ENCODE measurements around the gene KRTAP21-1. TPM values are rescaled to one million over a fixed set of nuclear protein-coding genes. Genes with fewer than 3 reads are reported as not detected.

The KRTAP21-1 gene
- total and polyA plus RNA-seq, 3 experiments from 2014 or later: not detected

- Histone ChIP-seq H3K36me3 (ENCODE audit: insufficient read depth, low read length) (no peaks in the 10 kb centered on the region), H3K27me3 (ENCODE audit: insufficient read depth, low read length, poor library complexity, severe bottlenecking) (no peaks in the 10 kb centered on the region), H3K4me1 (ENCODE audit: insufficient read depth, low read length) (no peaks in the 10 kb centered on the region), H3K9me3 (ENCODE audit: low read length) (no peaks in the 10 kb centered on the region), H3K27ac (ENCODE audit: low read depth, low read length) (no peak overlapping the region), H3K4me3 (ENCODE audit: low read length) (no peak overlapping the region)
- CTCF ChIA-PET: no interaction called here
- Mint-ChIP-seq H3K4me3 (no peak overlapping the region), H3K27me3 (peaks cover 0 to 3% of the 10 kb centered on the region in 2 donors), H3K9me3 (peaks cover 0 to 3% (median 0%) of the 10 kb centered on the region in 5 donors), H3K27ac (no peak overlapping the region), H3K36me3 (no peaks in the 10 kb centered on the region), H3K4me1 (no peaks in the 10 kb centered on the region)
- POLR2A ChIA-PET: no interaction called here
- no peak for DNase-seq
These were observed 14.8 kb downstream of the KRTAP21-1 start for GRCh38 chr21:30740462-30740861.

DNA sequence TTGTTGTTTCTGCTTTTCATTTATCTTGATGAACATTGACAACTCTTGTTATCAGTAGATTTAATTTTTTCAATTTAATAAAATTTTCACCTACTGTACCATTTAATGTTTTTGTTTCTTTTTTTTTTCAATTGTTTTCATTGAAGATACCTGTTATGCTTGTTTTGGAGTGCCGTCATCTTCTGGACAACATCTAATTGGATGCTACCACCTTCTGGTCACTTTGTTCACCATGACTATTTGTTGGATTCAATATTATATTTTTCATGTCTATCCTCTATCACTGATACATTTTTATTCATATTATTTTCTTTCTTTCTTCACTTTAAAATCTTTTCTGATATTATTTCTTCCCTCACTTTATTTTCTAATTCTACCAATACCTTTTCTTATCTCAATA lies 22.2 kb downstream of the KRTAP21-1 start:
- Mint-ChIP-seq H3K4me1 (no peaks in the 10 kb centered on the region), H3K27me3 (peaks cover 1 to 3% of the 10 kb centered on the region in 2 donors), H3K4me3 (no peak overlapping the region), H3K9me3 (peaks cover 0 to 9% (median 2%) of the 10 kb centered on the region in 5 donors), H3K27ac (no peak overlapping the region), H3K36me3 (no peaks in the 10 kb centered on the region)
- no peaks in the 10 kb centered on the region for H3K9me3 ChIP-seq (ENCODE audit: low read length)
- POLR2A ChIA-PET: no interaction called here
- no peak for DNase-seq
- CTCF ChIA-PET: no interaction called here
- H3K27me3 ChIP-seq (ENCODE audit: insufficient read depth, low read length, poor library complexity, severe bottlenecking): no peaks in the 10 kb centered on the region
- no peak overlapping the region for H3K4me3 ChIP-seq (ENCODE audit: low read length)
- no peak overlapping the region for H3K27ac ChIP-seq (ENCODE audit: low read depth, low read length)
- H3K4me1 ChIP-seq (ENCODE audit: insufficient read depth, low read length): no peaks in the 10 kb centered on the region
- no peaks in the 10 kb centered on the region for H3K36me3 ChIP-seq (ENCODE audit: insufficient read depth, low read length)

DNA sequence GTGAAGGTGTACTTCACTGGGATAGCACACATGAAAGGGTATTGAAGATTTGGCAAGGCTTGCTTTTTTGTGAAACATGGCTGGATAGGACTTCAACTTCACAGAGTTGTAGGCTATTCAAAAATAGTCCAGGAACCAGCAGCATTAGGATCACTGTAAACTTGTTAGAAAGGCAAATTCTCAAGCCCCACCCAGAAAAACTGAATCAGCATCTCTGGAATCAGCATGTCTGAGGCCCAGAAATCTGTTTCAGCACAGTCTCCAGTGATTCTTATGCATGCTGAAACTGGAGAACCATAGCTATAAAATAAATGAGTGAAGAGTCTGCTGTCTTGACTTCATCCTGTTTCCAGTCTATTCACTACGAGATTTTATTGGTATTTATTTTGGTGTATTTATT lies 28.5 kb downstream of the KRTAP21-1 start:
- Mint-ChIP-seq H3K9me3 (peaks cover 0 to 20% (median 5%) of the 10 kb centered on the region in 5 donors), H3K4me1 (no peaks in the 10 kb centered on the region), H3K4me3 (no peak overlapping the region), H3K27me3 (peaks cover 0 to 5% of the 10 kb centered on the region in 2 donors), H3K27ac (no peak overlapping the region), H3K36me3 (no peaks in the 10 kb centered on the region)
- no peaks in the 10 kb centered on the region for H3K27me3 ChIP-seq (ENCODE audit: insufficient read depth, low read length, poor library complexity, severe bottlenecking)
- no peaks in the 10 kb centered on the region for H3K9me3 ChIP-seq (ENCODE audit: low read length)
- no peak for DNase-seq
- no peaks in the 10 kb centered on the region for H3K4me1 ChIP-seq (ENCODE audit: insufficient read depth, low read length)
- no peak overlapping the region for H3K4me3 ChIP-seq (ENCODE audit: low read length)
- ChIA-PET CTCF (no interaction called here), POLR2A (no interaction called here)
- H3K27ac ChIP-seq (ENCODE audit: low read depth, low read length): no peak overlapping the region
- H3K36me3 ChIP-seq (ENCODE audit: insufficient read depth, low read length): no peaks in the 10 kb centered on the region

- Mint-ChIP-seq H3K9me3 (peaks cover 0 to 5% (median 0%) of the 10 kb centered on the region in 5 donors), H3K27me3 (peaks cover 0 to 2% of the 10 kb centered on the region in 2 donors), H3K36me3 (no peaks in the 10 kb centered on the region), H3K4me1 (peaks cover 0 to 22% (median 4%) of the 10 kb centered on the region in 3 donors), H3K27ac (no peak overlapping the region), H3K4me3 (no peak overlapping the region)
- Histone ChIP-seq H3K9me3 (ENCODE audit: low read length) (no peaks in the 10 kb centered on the region), H3K27me3 (ENCODE audit: insufficient read depth, low read length, poor library complexity, severe bottlenecking) (no peaks in the 10 kb centered on the region), H3K36me3 (ENCODE audit: insufficient read depth, low read length) (no peaks in the 10 kb centered on the region), H3K4me1 (ENCODE audit: insufficient read depth, low read length) (no peaks in the 10 kb centered on the region), H3K4me3 (ENCODE audit: low read length) (no peak overlapping the region), H3K27ac (ENCODE audit: low read depth, low read length) (no peak overlapping the region)
- CTCF ChIA-PET: no interaction called here
- POLR2A ChIA-PET: no interaction called here
- no peak for DNase-seq
These were observed 35.8 kb downstream of the KRTAP21-1 start for GRCh38 chr21:30719401-30719800.

GRCh38 chr21:30718239-30718909 lies 36.9 kb downstream of the KRTAP21-1 start, which contains the start of gene KRTAP21-3:
Gene KRTAP21-3 (minus strand): TSS chr21:30718777. CDS start chr21:30718759, 18 bp downstream.
- DNase-seq: no peak

DNA sequence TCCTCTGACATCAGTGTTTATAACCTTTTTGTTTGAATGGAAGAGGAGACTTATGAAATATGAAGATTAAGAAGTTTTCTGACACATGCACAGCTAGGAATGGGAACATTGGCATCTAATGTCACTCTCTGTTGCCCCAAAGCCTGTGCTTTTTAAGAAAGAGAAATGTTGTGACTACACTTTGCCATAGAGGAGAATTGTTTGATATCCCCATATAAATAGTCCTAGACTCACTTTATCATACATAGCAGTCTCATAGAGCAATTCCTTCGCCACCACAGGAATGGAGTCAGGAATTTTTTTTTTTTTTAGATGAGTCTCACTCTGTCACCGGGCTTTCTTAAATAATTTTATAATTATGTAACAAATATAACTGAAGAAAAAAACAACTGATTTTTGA lies 38.1 kb downstream of the KRTAP21-1 start:
- DNase-seq: no peak
- ChIA-PET POLR2A (no interaction called here), CTCF (no interaction called here)
- Histone ChIP-seq H3K27ac (ENCODE audit: low read depth, low read length) (no peak overlapping the region), H3K9me3 (ENCODE audit: low read length) (no peaks in the 10 kb centered on the region), H3K27me3 (ENCODE audit: insufficient read depth, low read length, poor library complexity, severe bottlenecking) (no peaks in the 10 kb centered on the region), H3K36me3 (ENCODE audit: insufficient read depth, low read length) (no peaks in the 10 kb centered on the region), H3K4me3 (ENCODE audit: low read length) (no peak overlapping the region), H3K4me1 (ENCODE audit: insufficient read depth, low read length) (no peaks in the 10 kb centered on the region)
- Mint-ChIP-seq H3K27me3 (peaks cover 0 to 2% of the 10 kb centered on the region in 2 donors), H3K9me3 (peaks cover 0 to 5% (median 2%) of the 10 kb centered on the region in 5 donors), H3K36me3 (no peaks in the 10 kb centered on the region), H3K4me1 (peaks cover 0 to 22% (median 4%) of the 10 kb centered on the region in 3 donors), H3K4me3 (no peak overlapping the region), H3K27ac (peak overlapping the region in 2 of 8 donors; percentile 24 to 87)

More at GRCh38 chr21:30718239-30718909, 36.9 kb downstream of the KRTAP21-1 start, which contains the start of gene KRTAP21-3:
- Mint-ChIP-seq H3K9me3 (peaks cover 0 to 5% (median 0%) of the 10 kb centered on the region in 5 donors), H3K4me3 (no peak within 1 kb of the TSS), H3K27ac (no peak within 1 kb of the TSS), H3K36me3 (no peaks in the 10 kb centered on the region), H3K27me3 (peaks cover 0 to 2% of the 10 kb centered on the region in 2 donors), H3K4me1 (peaks cover 0 to 22% (median 4%) of the 10 kb centered on the region in 3 donors)
- Histone ChIP-seq H3K4me3 (ENCODE audit: low read length) (no peak within 1 kb of the TSS), H3K36me3 (ENCODE audit: insufficient read depth, low read length) (no peaks in the 10 kb centered on the region), H3K4me1 (ENCODE audit: insufficient read depth, low read length) (no peaks in the 10 kb centered on the region), H3K9me3 (ENCODE audit: low read length) (no peaks in the 10 kb centered on the region), H3K27me3 (ENCODE audit: insufficient read depth, low read length, poor library complexity, severe bottlenecking) (no peaks in the 10 kb centered on the region), H3K27ac (ENCODE audit: low read depth, low read length) (no peak within 1 kb of the TSS)
- CTCF ChIA-PET: no interaction called here
- POLR2A ChIA-PET: no interaction called here

- Histone ChIP-seq H3K9me3 (ENCODE audit: low read length) (no peaks in the 10 kb centered on the region), H3K36me3 (ENCODE audit: insufficient read depth, low read length) (no peaks in the 10 kb centered on the region), H3K4me1 (ENCODE audit: insufficient read depth, low read length) (no peaks in the 10 kb centered on the region), H3K27me3 (ENCODE audit: insufficient read depth, low read length, poor library complexity, severe bottlenecking) (no peaks in the 10 kb centered on the region), H3K4me3 (ENCODE audit: low read length) (no peak overlapping the region), H3K27ac (ENCODE audit: low read depth, low read length) (no peak overlapping the region)
- Mint-ChIP-seq H3K4me1 (peaks cover 0 to 22% (median 4%) of the 10 kb centered on the region in 3 donors), H3K27ac (no peak overlapping the region), H3K4me3 (no peak overlapping the region), H3K9me3 (peaks cover 0 to 9% (median 2%) of the 10 kb centered on the region in 5 donors), H3K36me3 (no peaks in the 10 kb centered on the region), H3K27me3 (peaks cover 0 to 2% of the 10 kb centered on the region in 2 donors)
- DNase-seq: no peak
- POLR2A ChIA-PET: no interaction called here
- CTCF ChIA-PET: no interaction called here
These were observed 40.3 kb downstream of the KRTAP21-1 start for GRCh38 chr21:30714946-30715345.

DNA sequence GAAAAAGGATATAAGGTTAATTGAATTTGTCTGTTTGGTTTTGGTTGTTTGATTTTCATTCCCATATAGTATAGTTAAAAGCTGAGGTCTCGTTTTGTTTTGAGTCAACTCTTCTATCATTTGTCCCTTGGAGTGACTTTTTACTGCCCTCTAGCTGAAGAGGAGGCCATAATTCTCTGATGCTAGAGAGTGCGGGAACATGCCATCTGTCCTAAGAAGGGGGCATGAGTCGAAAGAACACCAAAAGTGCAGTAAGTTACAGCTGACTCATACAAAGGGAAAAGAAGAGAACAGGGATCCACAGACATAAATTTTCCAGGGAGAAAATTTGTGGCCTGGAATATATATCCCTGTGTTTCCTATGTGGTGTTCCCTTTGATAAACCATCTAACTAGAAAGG lies 40.8 kb downstream of the KRTAP21-1 start:
- ChIA-PET POLR2A (no interaction called here), CTCF (no interaction called here)
- no peaks in the 10 kb centered on the region for H3K9me3 ChIP-seq (ENCODE audit: low read length)
- no peak overlapping the region for H3K27ac ChIP-seq (ENCODE audit: low read depth, low read length)
- H3K4me1 Mint-ChIP-seq: peaks cover 0 to 19% (median 4%) of the 10 kb centered on the region in 3 donors
- H3K4me3 ChIP-seq (ENCODE audit: low read length): no peak overlapping the region
- H3K27ac Mint-ChIP-seq: no peak overlapping the region
- peaks cover 0 to 9% (median 2%) of the 10 kb centered on the region in 5 donors for H3K9me3 Mint-ChIP-seq
- no peaks in the 10 kb centered on the region for H3K36me3 Mint-ChIP-seq
- no peaks in the 10 kb centered on the region for H3K4me1 ChIP-seq (ENCODE audit: insufficient read depth, low read length)
- no peaks in the 10 kb centered on the region for H3K36me3 ChIP-seq (ENCODE audit: insufficient read depth, low read length)
- no peaks in the 10 kb centered on the region for H3K27me3 ChIP-seq (ENCODE audit: insufficient read depth, low read length, poor library complexity, severe bottlenecking)
- peaks cover 0 to 2% of the 10 kb centered on the region in 2 donors for H3K27me3 Mint-ChIP-seq
- no peak for DNase-seq
- H3K4me3 Mint-ChIP-seq: no peak overlapping the region

All from CD8-positive, alpha-beta memory T cell (primary cell).